Measurements from ENCODE around the gene SYNGR3. TPM values are rescaled to one million over a fixed set of nuclear protein-coding genes. Genes with fewer than 3 reads are reported as not detected.

SYNGR3 gene
- total and polyA plus RNA-seq, 2 donors from 2014 or later: 2.2 to 4.6 TPM

DNA sequence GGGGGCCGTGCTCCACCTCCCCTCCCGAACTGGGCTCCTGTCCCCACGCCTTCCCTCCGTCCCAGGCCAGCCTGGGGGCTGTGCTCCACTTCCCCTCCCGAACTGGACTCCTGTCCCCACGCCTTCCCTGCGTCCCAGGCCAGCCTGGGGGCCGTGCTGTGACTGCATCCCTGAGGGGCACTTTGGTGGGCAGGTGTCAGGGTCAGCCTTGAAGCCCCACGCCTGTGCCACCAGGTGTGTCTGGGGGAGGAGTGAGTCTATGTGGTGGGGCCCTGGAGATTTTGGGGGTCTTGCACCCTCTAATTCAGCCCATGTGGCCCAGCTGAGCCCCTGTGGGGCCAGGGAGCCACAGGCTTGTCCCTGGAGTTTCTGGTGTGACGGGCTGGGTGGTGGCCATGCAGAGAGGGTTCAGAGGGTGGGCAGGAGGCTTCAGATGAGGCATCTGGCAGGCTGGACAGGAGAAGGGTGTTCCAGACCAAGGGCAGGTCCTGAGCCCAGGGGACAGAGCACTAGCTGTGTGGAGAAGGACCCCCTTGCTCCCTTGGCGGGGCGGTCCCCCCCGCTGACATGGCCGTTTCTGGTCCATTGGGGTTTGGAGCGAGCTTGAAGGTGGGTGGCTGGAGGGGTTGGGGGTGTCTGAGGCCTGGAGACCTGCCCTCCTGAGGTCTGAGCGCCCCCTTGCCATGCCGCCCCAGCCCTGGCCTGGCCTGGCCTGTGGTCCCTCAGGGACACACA lies 45.1 kb downstream of the SYNGR3 start:
- Histone ChIP-seq H3K9ac (ENCODE audit: low read length in 3 of 3) (peak overlapping the region in 1 of 3 donors; percentile 7), H3K27me3 (ENCODE audit: control insufficient read depth, insufficient read depth, low read length) (no peaks in the 10 kb centered on the region), H3K4me1 (ENCODE audit: control insufficient read depth in 2 of 3, insufficient read depth in 2 of 3, low read depth in 1 of 3, low read length in 3 of 3) (peaks cover 0 to 41% (median 0%) of the 10 kb centered on the region in 3 donors), H3K27ac (ENCODE audit: low read depth in 2 of 2, low read length in 2 of 2) (peak overlapping the region; percentile 76 to 81), H3K36me3 (ENCODE audit: control insufficient read depth in 2 of 3, insufficient read depth in 3 of 3, low read length in 3 of 3) (peaks cover 0 to 4% (median 0%) of the 10 kb centered on the region in 3 donors), H3K9me3 (ENCODE audit: control insufficient read depth in 2 of 3, insufficient read depth in 1 of 3, low read length in 3 of 3) (no peaks in the 10 kb centered on the region), H3K4me3 (ENCODE audit: low read length in 3 of 3) (peak overlapping the region in 2 of 3 donors; percentile 34 to 43)
- intact Hi-C loops (cut with DNase I): no loop called here
- DNase-seq (peak in 2 of 5 donors; percentile 63 to 80), FAIRE-seq (no peak)
- TF ChIP-seq, protein P1, sequence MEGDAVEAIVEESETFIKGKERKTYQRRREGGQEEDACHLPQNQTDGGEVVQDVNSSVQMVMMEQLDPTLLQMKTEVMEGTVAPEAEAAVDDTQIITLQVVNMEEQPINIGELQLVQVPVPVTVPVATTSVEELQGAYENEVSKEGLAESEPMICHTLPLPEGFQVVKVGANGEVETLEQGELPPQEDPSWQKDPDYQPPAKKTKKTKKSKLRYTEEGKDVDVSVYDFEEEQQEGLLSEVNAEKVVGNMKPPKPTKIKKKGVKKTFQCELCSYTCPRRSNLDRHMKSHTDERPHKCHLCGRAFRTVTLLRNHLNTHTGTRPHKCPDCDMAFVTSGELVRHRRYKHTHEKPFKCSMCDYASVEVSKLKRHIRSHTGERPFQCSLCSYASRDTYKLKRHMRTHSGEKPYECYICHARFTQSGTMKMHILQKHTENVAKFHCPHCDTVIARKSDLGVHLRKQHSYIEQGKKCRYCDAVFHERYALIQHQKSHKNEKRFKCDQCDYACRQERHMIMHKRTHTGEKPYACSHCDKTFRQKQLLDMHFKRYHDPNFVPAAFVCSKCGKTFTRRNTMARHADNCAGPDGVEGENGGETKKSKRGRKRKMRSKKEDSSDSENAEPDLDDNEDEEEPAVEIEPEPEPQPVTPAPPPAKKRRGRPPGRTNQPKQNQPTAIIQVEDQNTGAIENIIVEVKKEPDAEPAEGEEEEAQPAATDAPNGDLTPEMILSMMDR (IDR thresholded peaks at IDR 0.05; ENCODE audit: borderline replicate concordance, extremely low read depth, insufficient read depth): no peak

DNA sequence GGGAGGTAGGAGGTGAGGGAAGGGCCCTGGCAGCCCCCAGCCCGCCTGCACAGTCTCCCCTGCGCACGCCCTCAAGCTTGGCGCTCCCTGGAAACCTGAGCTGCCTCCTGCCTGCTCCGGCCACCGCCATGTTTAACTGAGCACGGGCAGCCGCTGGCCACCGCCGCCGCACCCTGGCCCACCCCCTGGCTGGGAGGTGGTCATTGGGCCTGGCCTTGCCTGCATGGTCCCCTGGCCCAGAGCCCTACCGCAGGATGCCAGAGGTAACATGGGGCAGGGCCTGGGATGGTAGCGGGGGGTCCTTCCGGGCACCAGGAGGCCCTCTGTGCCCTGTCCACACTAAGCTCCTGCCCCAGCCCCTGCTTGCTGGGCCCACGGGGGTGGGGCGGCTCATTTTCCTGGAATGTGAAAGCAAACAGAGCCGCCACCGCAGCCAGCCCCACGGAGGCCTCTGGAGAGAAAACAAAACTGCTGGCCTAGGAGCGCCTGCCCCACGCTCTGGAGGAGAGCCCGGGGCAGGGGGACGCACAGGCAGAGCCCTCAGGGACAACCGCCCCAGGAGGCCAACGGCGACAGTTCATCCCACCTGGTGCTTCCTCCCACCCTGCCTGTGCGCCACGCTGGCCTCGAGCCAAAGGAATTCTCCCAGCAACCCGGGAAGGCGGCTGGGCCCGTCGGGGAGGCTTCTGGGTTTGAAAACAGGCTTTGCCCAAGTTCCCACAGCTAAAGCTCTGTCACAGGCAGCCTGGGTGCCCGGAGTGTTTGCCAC lies 45.8 kb downstream of the SYNGR3 start:
- TF ChIP-seq, protein P1 (IDR thresholded peaks at IDR 0.05; ENCODE audit: borderline replicate concordance, extremely low read depth, insufficient read depth): no peak

DNA sequence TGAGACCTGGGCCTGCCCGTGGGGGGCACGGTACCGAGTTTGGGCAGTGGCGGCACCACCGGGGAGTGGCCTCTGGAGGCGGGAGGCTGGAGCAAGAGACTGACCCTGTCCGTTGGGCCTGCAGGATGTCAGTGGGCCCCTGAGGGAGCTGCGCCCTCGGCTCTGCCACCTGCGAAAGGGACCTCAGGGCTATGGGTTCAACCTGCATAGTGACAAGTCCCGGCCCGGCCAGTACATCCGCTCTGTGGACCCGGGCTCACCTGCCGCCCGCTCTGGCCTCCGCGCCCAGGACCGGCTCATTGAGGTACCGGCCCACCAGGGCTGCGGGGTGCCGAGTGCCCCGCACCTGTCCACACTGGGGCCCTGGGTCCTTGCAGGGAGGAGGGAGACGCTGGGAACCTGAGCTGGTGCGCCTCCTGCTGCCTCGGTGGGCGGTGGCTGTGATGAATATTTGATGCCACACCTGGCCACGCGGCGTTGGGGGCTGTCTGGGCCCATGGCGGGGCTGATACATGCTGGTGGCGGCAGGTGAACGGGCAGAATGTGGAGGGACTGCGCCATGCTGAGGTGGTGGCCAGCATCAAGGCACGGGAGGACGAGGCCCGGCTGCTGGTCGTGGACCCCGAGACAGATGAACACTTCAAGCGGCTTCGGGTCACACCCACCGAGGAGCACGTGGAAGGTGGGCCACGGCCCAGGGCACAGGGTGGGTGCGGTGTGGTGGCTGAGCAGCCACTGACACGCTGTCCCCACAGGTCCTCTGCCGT lies 46.6 kb downstream of the SYNGR3 start:
- Histone ChIP-seq H3K9ac (ENCODE audit: low read length in 3 of 3) (no peak overlapping the region), H3K36me3 (ENCODE audit: control insufficient read depth in 2 of 3, insufficient read depth in 3 of 3, low read length in 3 of 3) (peaks cover 0 to 4% (median 0%) of the 10 kb centered on the region in 3 donors), H3K9me3 (ENCODE audit: control insufficient read depth in 2 of 3, insufficient read depth in 1 of 3, low read length in 3 of 3) (no peaks in the 10 kb centered on the region), H3K27ac (ENCODE audit: low read depth in 2 of 2, low read length in 2 of 2) (peak overlapping the region; percentile 74 to 75), H3K4me1 (ENCODE audit: control insufficient read depth in 2 of 3, insufficient read depth in 2 of 3, low read depth in 1 of 3, low read length in 3 of 3) (peaks cover 0 to 50% (median 0%) of the 10 kb centered on the region in 3 donors), H3K27me3 (ENCODE audit: control insufficient read depth, insufficient read depth, low read length) (no peaks in the 10 kb centered on the region), H3K4me3 (ENCODE audit: low read length in 3 of 3) (peak overlapping the region in 1 of 3 donors; percentile 9)
- intact Hi-C loops (cut with DNase I): no loop called here
- DNase-seq: peak in 2 of 5 donors; percentile 65 to 77
- no peak for FAIRE-seq
- TF ChIP-seq, protein P1 (IDR thresholded peaks at IDR 0.05; ENCODE audit: borderline replicate concordance, extremely low read depth, insufficient read depth): no peak

More for the DNA sequence above, 45.8 kb downstream of the SYNGR3 start:
- intact Hi-C loops (cut with DNase I): no loop called here
- no peaks in the 10 kb centered on the region for H3K9me3 ChIP-seq (ENCODE audit: control insufficient read depth in 2 of 3, insufficient read depth in 1 of 3, low read length in 3 of 3)
- peaks cover 0 to 46% (median 0%) of the 10 kb centered on the region in 3 donors for H3K4me1 ChIP-seq (ENCODE audit: control insufficient read depth in 2 of 3, insufficient read depth in 2 of 3, low read depth in 1 of 3, low read length in 3 of 3)
- peak; percentile 83 to 93 (median 87) for DNase-seq
- H3K9ac ChIP-seq (ENCODE audit: low read length in 3 of 3): no peak overlapping the region
- peaks cover 0 to 4% (median 0%) of the 10 kb centered on the region in 3 donors for H3K36me3 ChIP-seq (ENCODE audit: control insufficient read depth in 2 of 3, insufficient read depth in 3 of 3, low read length in 3 of 3)
- no peaks in the 10 kb centered on the region for H3K27me3 ChIP-seq (ENCODE audit: control insufficient read depth, insufficient read depth, low read length)
- H3K27ac ChIP-seq (ENCODE audit: low read depth in 2 of 2, low read length in 2 of 2): peak overlapping the region; percentile 74 to 81
- peak overlapping the region in 1 of 3 donors; percentile 43 for H3K4me3 ChIP-seq (ENCODE audit: low read length in 3 of 3)
- FAIRE-seq: no peak
